ENCODE results near the gene MRFAP1. TPM values are rescaled to one million over a fixed set of nuclear protein-coding genes. Genes with fewer than 3 reads are reported as not detected.
"Not testable (repeated sequence)": the region's sequence is repeated elsewhere in the genome, so short reads cannot be mapped to it uniquely, and the experiment has no call there.

The MRFAP1 gene
- total RNA-seq, 1 donor from 2014 or later = 122 TPM

DNA sequence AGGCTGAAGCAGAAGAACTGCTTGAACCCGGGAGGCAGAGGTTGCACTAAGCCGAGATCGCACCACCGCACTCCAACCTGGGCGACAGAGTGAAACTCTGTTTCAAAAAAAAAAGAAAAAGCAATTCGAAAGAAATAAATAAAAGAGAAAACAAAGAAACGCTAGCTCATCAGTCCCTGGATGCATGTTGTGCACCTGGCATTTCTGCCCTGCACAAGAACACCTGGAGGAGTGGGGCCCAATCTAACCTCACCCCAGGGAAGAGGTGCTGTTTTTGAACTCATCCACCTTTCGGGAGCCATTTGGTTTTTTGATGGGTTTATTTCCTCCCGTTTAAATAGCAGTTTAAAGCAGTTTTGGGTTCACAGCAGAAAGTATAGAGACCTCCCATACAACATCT lies 5.7 kb upstream of the MRFAP1 start:
- no peak for DNase-seq
- Mint-ChIP-seq H3K27ac (no peak overlapping the region), H3K9me3 (peaks cover 5% of the 10 kb centered on the region), H3K4me1 (peaks cover 2% of the 10 kb centered on the region), H3K36me3 (ENCODE audit: low read depth) (no peaks in the 10 kb centered on the region), H3K4me3 (no peak overlapping the region), H3K27me3 (peaks cover 3% of the 10 kb centered on the region)
- intact Hi-C loops (cut with micrococcal nuclease) = no loop called here

DNA sequence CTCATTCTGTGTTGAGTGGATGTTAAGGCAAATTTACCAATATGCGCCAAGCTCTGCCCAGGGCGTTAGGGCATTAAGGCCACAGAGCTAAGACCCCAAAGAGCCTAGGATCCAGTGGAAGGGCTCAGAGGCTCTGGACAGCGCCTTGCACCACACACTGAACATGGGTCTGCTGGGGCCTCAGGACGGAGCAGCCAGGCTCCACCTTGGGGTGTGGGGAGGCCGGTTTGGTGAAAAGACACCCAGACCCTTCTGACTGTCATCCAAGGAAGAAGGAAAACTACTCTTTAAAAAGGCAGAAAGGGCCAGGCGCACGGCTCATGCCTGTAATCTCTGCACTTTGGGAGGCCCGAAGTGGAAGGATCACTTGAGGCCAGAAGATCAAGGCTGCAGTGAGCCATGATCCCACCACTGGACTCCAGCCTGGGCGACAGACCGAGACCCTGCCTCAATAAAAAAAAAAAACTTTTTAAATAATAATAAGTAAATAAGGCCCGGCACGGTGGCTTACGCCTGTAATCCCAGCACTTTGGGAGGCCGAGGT lies 1.3 kb upstream of the MRFAP1 start:
- no peak for DNase-seq
- Mint-ChIP-seq H3K36me3 (ENCODE audit: low read depth) (peaks cover 34% of the 10 kb centered on the region), H3K4me3 (peak overlapping the region; percentile 40), H3K27ac (no peak overlapping the region), H3K27me3 (no peaks in the 10 kb centered on the region), H3K9me3 (peaks cover 5% of the 10 kb centered on the region), H3K4me1 (peaks cover 20% of the 10 kb centered on the region)
- intact Hi-C loops (cut with micrococcal nuclease) = no loop called here

DNA sequence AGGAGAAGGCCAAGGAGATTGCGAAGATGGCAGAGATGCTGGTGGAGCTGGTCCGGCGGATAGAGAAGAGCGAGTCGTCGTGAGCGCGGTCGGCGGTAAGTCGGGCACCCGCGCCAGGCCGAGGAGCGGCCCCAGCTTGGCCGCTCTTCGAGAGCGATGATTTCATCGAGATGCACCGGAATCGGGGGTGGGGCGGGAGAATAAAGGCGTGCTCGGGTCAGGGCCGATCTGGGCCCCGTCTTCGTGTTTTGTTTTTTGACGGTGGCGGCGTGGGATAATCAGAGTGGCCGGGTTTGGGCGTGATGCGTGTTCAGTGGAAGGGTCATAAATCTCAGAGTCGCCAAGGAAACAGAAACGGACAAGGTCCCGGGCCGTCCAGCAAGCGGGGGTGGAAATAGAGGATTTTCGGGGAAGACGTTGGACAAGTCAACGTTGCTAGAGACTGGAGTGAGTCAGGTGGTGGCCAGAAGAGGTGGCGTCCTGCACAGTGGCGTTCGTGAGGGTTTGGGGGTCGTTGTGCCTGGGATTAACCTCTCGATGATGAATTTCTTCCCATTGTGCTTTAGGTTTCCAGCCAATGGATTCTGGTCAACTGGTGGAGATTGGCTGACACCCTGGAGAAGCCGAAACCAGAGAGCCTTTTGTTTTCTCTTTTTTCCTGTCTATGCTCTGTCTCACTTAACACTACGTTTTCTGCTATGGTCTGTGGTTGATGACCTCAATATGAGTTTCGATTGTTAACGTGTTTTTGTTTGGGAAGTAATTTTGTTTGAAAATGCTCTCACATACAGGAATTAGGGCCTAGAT lies 882 bp downstream of the MRFAP1 start:
- Mint-ChIP-seq H3K4me1 (peaks cover 20% of the 10 kb centered on the region), H3K4me3 (peak overlapping the region; percentile 94), H3K36me3 (ENCODE audit: low read depth) (peaks cover 36% of the 10 kb centered on the region), H3K27ac (peak overlapping the region; percentile 94), H3K27me3 (no peaks in the 10 kb centered on the region), H3K9me3 (no peaks in the 10 kb centered on the region)
- intact Hi-C loops (cut with micrococcal nuclease) = loop anchor here (1.0 to 5.0 kb wide), 3 partner anchors 67 to 459 kb away; partner anchors contain the start of gene MAN2B2
- peak; percentile 84 for DNase-seq

DNA sequence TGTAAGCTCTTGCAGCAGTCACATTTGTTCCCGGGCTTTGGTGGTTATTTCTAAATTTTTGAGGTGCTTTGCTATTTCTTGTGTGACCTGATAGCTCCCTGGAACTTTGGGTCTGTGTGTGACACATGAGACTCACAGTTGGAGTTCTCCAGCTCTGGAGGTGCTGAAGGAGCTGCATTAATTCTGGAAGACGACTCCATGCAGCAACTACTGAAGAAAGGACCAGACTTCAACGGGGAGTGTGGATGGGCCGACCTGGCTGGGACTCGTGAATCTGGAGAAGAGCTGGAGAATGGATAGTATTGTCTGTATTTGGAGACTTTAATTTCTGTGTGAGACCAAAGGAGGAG lies 1.5 kb downstream of the MRFAP1 start:
- intact Hi-C loops (cut with micrococcal nuclease) = loop anchor here (1.0 to 5.0 kb wide), 3 partner anchors 67 to 460 kb away; partner anchors contain the start of gene MAN2B2
- Mint-ChIP-seq H3K27me3 (no peaks in the 10 kb centered on the region), H3K27ac (peak overlapping the region; percentile 94), H3K9me3 (no peaks in the 10 kb centered on the region), H3K4me3 (peak overlapping the region; percentile 94), H3K4me1 (peaks cover 20% of the 10 kb centered on the region), H3K36me3 (ENCODE audit: low read depth) (peaks cover 36% of the 10 kb centered on the region)
- no peak for DNase-seq

DNA sequence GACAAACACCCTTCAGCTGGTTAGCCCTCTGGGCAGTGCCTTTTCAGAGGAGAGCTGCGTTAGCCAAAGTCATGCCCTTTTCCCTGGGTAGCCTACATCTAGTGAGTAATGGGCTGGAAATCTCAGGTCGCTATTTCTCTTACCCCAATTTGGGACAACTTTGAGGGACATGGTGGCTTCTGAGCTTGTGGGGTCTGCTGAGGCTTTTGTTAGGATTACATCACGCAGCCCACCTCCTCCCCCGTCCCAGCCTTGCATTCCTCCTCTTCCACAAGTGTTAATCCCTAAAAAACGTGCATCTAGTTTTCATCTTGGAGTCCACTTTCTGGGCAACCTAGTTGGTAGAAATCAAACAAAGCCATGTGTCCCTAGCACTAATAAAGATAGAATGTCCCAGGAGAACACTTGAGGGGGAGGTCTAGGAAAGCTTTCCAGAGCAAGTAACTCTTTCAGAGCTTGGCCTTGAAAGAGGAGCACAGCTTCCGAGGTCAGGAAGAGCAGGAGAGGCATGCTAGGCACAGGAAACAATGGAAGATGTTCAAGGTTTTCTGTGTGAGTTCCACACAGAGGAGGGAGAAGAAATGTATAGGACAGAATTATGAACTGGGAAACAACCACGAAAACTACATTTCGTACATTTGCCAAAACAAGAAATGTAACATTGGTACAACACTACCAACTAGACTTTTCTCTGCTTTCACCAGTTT lies 2.8 kb downstream of the MRFAP1 start:
- Mint-ChIP-seq H3K27me3 (no peaks in the 10 kb centered on the region), H3K4me3 (no peak overlapping the region), H3K9me3 (no peaks in the 10 kb centered on the region), H3K36me3 (ENCODE audit: low read depth) (peaks cover 36% of the 10 kb centered on the region), H3K4me1 (peaks cover 20% of the 10 kb centered on the region), H3K27ac (no peak overlapping the region)
- no peak for DNase-seq
- intact Hi-C loops (cut with micrococcal nuclease) = loop anchor here (5.0 kb wide), 1 partner anchor 461 kb away; no protein-coding TSS in a partner anchor

DNA sequence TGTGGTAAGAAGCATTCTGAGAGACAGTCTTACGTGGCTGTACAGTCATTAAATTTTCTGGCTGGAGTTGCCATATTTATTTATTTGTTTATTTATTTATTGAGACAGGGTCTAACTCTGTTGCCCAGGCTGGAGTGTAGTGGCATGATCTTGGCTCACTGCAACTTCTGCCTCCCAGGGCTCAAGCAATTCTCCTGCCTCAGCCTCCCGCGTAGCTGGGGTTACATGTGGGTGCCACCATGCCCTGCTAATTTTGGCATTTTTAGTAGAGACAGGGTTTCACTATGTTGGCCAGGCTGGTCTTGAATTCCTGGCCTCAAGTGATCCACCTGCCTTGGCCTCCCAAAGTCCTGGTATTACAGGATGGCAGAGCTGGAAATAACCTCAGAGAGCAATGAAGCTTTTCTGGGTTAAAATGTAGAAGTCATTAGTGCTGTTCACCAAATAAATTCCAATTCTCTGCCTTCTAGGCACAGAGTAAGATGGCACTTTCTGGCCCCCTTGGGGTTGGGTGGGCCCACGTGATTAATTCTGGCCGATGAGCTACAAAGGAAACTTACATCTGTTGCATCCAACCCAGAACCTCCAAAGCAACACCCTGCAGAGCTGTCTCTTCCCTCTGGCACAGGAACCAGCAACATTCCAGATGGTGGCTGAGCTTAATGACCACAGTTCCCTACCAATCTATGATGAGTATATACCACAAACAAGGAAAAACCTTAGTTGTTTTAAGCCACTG lies 4.5 kb downstream of the MRFAP1 start:
- H3K27me3 Mint-ChIP-seq = no peaks in the 10 kb centered on the region
- no peak overlapping the region for H3K4me3 Mint-ChIP-seq
- peaks cover 20% of the 10 kb centered on the region for H3K4me1 Mint-ChIP-seq
- no peak for DNase-seq
- intact Hi-C loops (cut with micrococcal nuclease) = loop anchor here (5.0 kb wide), 1 partner anchor 463 kb away; no protein-coding TSS in a partner anchor
- H3K9me3 Mint-ChIP-seq = no peaks in the 10 kb centered on the region
- peaks cover 36% of the 10 kb centered on the region for H3K36me3 Mint-ChIP-seq (ENCODE audit: low read depth)
- H3K27ac Mint-ChIP-seq = no peak overlapping the region

DNA sequence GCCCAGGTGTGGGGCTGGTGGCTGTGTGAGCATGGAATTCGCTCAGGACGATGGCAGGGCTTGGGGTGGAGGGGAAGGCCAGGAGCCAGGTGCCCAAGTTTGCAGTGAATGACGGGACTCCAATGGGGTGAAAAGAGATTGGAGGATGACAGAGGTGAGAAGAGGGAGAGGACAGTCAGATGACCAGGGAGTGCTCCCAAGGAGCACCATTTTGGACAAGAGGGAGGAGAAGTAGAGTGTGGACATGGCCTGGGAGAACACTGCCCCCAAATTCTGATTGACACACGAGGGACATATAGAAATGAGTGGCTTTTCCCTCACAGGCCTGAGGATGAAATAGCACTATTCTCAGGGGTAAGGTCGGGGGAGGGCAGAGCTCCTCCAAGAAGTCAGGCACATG lies 6.7 kb downstream of the MRFAP1 start:
- H3K36me3 Mint-ChIP-seq (ENCODE audit: low read depth) = peaks cover 18% of the 10 kb centered on the region
- DNase-seq = no peak
- intact Hi-C loops (cut with micrococcal nuclease) = no loop called here
- H3K9me3 Mint-ChIP-seq = no peaks in the 10 kb centered on the region
- peaks cover 11% of the 10 kb centered on the region for H3K4me1 Mint-ChIP-seq
- H3K27ac Mint-ChIP-seq = no peak overlapping the region
- H3K4me3 Mint-ChIP-seq = no peak overlapping the region
- H3K27me3 Mint-ChIP-seq = no peaks in the 10 kb centered on the region

DNA sequence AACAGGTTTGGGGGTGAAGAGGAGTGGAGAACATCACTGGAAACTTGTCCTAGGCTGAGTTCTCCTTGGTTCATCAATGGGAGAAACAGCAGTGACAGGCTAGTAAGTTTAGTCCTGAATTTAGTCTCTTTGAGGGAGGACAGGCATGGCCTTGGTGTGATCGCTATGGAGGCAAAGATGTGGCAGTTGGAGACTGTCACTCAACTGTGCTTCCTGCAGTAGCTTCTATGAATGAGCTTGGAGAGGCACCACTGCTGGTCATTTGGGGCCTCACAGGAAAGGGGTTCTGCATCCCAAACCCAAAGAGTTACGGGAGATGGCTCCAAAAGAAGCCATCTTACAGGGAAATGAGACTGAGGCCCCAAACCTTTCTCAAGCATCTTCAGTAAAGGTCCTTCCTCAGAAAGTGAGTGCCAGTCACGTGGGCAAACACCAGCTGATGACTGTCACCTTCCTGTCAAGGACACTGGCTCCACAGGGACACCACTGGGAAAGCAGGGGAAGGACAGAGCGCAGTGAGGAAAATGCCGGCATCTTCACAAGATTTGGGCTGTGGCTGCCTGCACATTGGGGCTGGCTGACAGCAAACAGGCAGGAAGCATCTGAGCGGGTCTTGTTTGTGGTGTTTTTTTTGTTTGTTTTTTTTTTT lies 7.2 kb downstream of the MRFAP1 start:
- Mint-ChIP-seq H3K36me3 (ENCODE audit: low read depth) (peaks cover 13% of the 10 kb centered on the region), H3K9me3 (no peaks in the 10 kb centered on the region), H3K27ac (no peak overlapping the region), H3K4me1 (peaks cover 7% of the 10 kb centered on the region), H3K27me3 (no peaks in the 10 kb centered on the region), H3K4me3 (no peak overlapping the region)
- no peak for DNase-seq
- intact Hi-C loops (cut with micrococcal nuclease) = no loop called here

DNA sequence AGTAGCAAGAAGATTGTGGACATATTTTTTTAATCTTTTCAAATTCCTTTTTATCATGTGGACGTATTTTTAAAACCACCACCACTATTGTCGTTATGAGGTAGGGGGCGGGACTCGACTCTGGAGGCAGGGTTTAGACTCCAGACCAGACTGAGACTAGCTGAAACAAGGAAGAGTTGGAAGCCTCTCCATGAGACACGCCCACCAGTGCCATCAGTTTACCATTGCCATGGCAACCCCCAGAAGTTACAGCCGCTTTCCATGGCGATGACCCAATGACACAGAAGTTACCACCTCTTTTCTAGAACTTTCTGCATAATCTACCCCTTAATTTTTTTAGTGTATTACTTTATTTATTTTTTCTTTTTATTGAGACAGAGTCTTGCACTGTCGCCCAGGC lies 8.7 kb downstream of the MRFAP1 start:
- no peak for DNase-seq
- intact Hi-C loops (cut with micrococcal nuclease) = no loop called here
- no peaks in the 10 kb centered on the region for H3K4me1 Mint-ChIP-seq
- peaks cover 2% of the 10 kb centered on the region for H3K36me3 Mint-ChIP-seq (ENCODE audit: low read depth)
- peaks cover under 1% of the 10 kb centered on the region for H3K27me3 Mint-ChIP-seq
- H3K9me3 Mint-ChIP-seq = no peaks in the 10 kb centered on the region
- no peak overlapping the region for H3K27ac Mint-ChIP-seq
- no peak overlapping the region for H3K4me3 Mint-ChIP-seq

DNA sequence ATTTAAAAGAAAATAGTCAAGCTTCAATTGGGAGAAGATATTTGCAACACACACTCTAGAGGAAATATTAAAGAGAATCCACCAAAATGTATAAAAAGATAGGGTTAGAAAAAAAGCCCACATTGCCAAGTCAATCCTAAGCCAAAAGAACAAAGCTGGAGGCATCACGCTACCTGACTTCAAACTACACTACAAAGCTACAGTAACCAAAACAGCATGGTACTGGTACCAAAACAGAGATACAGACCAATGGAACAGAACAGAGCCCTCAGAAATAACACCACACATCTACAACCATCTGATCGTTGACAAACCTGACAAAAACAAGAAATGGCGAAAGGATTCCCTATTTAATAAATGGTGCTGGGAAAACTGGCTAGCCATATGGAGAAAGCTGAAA lies 13.7 kb downstream of the MRFAP1 start:
- H3K9me3 Mint-ChIP-seq; H3K27ac Mint-ChIP-seq; H3K4me3 Mint-ChIP-seq; DNase-seq; H3K36me3 Mint-ChIP-seq (ENCODE audit: low read depth); H3K27me3 Mint-ChIP-seq; intact Hi-C loops (cut with micrococcal nuclease); H3K4me1 Mint-ChIP-seq: not testable (repeated sequence)

DNA sequence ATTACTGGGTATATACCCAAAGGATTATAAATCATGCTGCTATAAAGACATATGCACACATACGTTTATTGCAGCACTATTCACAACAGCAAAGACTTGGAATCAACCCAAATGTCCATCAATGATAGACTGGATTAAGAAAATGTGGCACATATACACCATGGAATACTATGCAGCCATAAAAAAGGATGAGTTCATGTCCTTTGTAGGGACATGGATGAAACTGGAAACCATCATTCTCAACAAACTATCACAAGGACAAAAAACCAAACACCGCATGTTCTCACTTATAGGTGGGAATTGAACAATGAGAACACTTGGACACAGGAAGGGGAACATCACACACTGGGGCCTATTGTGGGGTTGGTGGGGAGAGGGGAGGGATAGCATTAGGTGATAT lies 14.8 kb downstream of the MRFAP1 start:
- peaks cover 11% of the 10 kb centered on the region for H3K27me3 Mint-ChIP-seq
- H3K36me3 Mint-ChIP-seq (ENCODE audit: low read depth); intact Hi-C loops (cut with micrococcal nuclease); DNase-seq; H3K27ac Mint-ChIP-seq; H3K9me3 Mint-ChIP-seq; H3K4me3 Mint-ChIP-seq: not testable (repeated sequence)
- H3K4me1 Mint-ChIP-seq = peaks cover 11% of the 10 kb centered on the region

DNA sequence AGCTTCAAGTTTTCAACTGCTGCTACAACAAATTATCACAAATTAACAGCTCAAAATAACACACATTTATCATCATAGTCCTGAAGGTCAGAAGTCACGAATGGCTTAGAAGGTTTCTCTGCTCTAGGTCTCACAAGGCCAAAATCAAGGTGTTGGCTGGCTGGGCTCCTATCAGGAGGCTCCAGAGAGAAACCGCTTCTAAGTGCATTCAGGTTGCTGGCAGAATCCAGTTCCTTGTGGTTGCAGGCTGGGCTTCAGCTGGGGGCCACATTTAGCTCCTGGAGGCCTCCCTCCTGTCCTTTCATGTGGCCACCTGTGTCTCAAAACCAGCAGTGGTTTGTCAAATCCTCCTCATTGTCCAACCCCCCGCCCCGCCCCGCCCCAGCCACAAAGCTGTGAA lies 15.4 kb downstream of the MRFAP1 start:
- intact Hi-C loops (cut with micrococcal nuclease) = no loop called here
- no peaks in the 10 kb centered on the region for H3K9me3 Mint-ChIP-seq

More for the DNA sequence above, 15.4 kb downstream of the MRFAP1 start:
- Mint-ChIP-seq H3K36me3 (ENCODE audit: low read depth) (peaks cover 1% of the 10 kb centered on the region), H3K4me1 (peaks cover 13% of the 10 kb centered on the region), H3K27me3 (peaks cover 13% of the 10 kb centered on the region), H3K27ac (no peak overlapping the region), H3K4me3 (no peak overlapping the region)
- no peak for DNase-seq

Data from activated CD4-positive, alpha-beta T cell treated with anti-CD3 and anti-CD28 coated beads, Interleukin-2, amount 10 ng/mL, durations not matched to agents 24 days and 14 days (primary cell).